NCI-H187 treated with DMSO at 0.1 percent for 48 hours (cell line): ENCODE data around the gene KIAA0408.
"Not testable (repeated sequence)": the region's sequence is repeated elsewhere in the genome, so short reads cannot be mapped to it uniquely, and the experiment has no call there.

Experiments
- DNase-seq: peaks from one replicate; lab custom pipeline; 2025; lab: John Stamatoyannopoulos, UW

Gene KIAA0408

GRCh38 chr6:127463056-127463455 is 3.9 kb upstream of the KIAA0408 start:
- DNase-seq: no peak

- DNase-seq: no peak
Observed at GRCh38 chr6:127462376-127462775, 3.2 kb upstream of the KIAA0408 start.

GRCh38 chr6:127460465-127460864 is 1.3 kb upstream of the KIAA0408 start:
- no peak for DNase-seq

- DNase-seq: no peak
Observed at GRCh38 chr6:127458817-127459216, 372 bp downstream of the KIAA0408 start.

- no peak for DNase-seq
Observed at GRCh38 chr6:127458222-127458621, 967 bp downstream of the KIAA0408 start.

- DNase-seq: no peak
Observed at GRCh38 chr6:127457456-127458064, 1.6 kb downstream of the KIAA0408 start.

- no peak for DNase-seq
Observed at GRCh38 chr6:127456465-127456864, 2.7 kb downstream of the KIAA0408 start.

- no peak for DNase-seq
Observed at GRCh38 chr6:127453845-127454619, 5.2 kb downstream of the KIAA0408 start.

- DNase-seq: no peak
Observed at GRCh38 chr6:127452803-127453202, 6.4 kb downstream of the KIAA0408 start.

GRCh38 chr6:127451388-127451787 is 7.8 kb downstream of the KIAA0408 start:
- DNase-seq: no peak

- no peak for DNase-seq
Observed at GRCh38 chr6:127447780-127448179, 11.4 kb downstream of the KIAA0408 start.

- DNase-seq: no peak
Observed at GRCh38 chr6:127446356-127446755, 12.8 kb downstream of the KIAA0408 start.

GRCh38 chr6:127441881-127442280 is 17.3 kb downstream of the KIAA0408 start:
- no peak for DNase-seq

- DNase-seq: no peak
Observed at GRCh38 chr6:127439718-127440117, 19.5 kb downstream of the KIAA0408 start.

GRCh38 chr6:127436578-127437110 is 22.5 kb downstream of the KIAA0408 start:
- DNase-seq: no peak

GRCh38 chr6:127435626-127436220 is 23.5 kb downstream of the KIAA0408 start:
- DNase-seq: no peak

- no peak for DNase-seq
Observed at GRCh38 chr6:127434651-127435050, 24.5 kb downstream of the KIAA0408 start.

GRCh38 chr6:127428562-127428961 is 30.6 kb downstream of the KIAA0408 start:
- not testable (repeated sequence) for DNase-seq

GRCh38 chr6:127423921-127424320 is 35.3 kb downstream of the KIAA0408 start:
- DNase-seq: no peak

GRCh38 chr6:127421164-127421563 is 38.0 kb downstream of the KIAA0408 start:
- not testable (repeated sequence) for DNase-seq

- DNase-seq: peak; percentile 2
Observed at GRCh38 chr6:127420556-127420955, 38.6 kb downstream of the KIAA0408 start.

- DNase-seq: no peak
Observed at GRCh38 chr6:127415096-127415495, 44.1 kb downstream of the KIAA0408 start.

- DNase-seq: not testable (repeated sequence)
Observed at GRCh38 chr6:127413123-127413522, 46.1 kb downstream of the KIAA0408 start.
